ENCODE results near the gene HVCN1.

DNA sequence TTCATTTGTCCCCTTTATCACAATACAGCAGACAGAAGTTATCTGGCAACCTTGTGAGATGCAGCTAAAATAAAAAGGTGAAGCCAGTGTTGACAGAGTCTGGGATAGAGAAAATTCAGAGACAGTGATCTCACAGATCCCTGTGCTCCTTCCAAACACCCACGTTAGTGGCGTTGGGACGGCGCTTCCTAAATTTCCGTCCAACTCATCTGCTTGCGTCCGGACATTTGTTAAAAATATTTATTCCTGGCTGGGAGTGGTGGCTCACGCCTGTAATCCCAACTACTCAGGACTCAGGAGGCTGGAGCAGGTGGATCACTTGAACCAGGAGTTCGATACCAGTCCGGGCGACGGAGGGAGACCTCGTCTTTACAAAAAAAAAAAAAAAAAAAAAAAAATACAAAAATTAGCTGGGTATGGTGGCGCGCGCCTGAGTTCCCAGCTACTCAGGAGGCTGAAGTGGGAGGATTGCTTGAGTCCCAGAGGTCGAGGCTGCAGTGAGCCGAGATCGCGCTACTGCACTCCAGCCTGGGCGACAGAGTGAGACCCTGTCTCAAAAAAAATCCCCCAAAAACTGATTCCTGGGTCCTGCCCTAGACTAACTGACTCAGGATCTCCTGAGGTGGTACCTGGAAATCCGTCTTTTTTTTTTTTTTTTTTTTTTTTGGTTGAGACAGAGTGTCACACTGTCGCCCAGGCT, 75.7 kb downstream of the HVCN1 start:
- TF ChIP-seq, protein P1, sequence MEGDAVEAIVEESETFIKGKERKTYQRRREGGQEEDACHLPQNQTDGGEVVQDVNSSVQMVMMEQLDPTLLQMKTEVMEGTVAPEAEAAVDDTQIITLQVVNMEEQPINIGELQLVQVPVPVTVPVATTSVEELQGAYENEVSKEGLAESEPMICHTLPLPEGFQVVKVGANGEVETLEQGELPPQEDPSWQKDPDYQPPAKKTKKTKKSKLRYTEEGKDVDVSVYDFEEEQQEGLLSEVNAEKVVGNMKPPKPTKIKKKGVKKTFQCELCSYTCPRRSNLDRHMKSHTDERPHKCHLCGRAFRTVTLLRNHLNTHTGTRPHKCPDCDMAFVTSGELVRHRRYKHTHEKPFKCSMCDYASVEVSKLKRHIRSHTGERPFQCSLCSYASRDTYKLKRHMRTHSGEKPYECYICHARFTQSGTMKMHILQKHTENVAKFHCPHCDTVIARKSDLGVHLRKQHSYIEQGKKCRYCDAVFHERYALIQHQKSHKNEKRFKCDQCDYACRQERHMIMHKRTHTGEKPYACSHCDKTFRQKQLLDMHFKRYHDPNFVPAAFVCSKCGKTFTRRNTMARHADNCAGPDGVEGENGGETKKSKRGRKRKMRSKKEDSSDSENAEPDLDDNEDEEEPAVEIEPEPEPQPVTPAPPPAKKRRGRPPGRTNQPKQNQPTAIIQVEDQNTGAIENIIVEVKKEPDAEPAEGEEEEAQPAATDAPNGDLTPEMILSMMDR (conservative IDR thresholded peaks at IDR 0.05; ENCODE audit: low read depth, low read length), result no peak
- no peak for TF ChIP-seq EZH2 (IDR thresholded peaks at IDR 0.05; ENCODE audit: low read length, unreplicated experiment)
